CD4-positive, alpha-beta T cell treated with Interleukin-10 for 1 hour (primary cell): Measurements from ENCODE around the gene ADRM1.

Experiments
- DNase-seq: peaks from one replicate; pipeline ENCODE4 v3.0.0-alpha.2; 2020

Gene ADRM1

GRCh38 chr20:62281161-62281933 is 21.4 kb upstream of the ADRM1 start:
- no peak for DNase-seq

GRCh38 chr20:62282103-62282502 is 20.7 kb upstream of the ADRM1 start:
- DNase-seq = no peak

GRCh38 chr20:62282877-62283503 is 19.8 kb upstream of the ADRM1 start:
- no peak for DNase-seq

- no peak for DNase-seq
Measured at GRCh38 chr20:62284448-62284847, 18.3 kb upstream of the ADRM1 start.

- DNase-seq = no peak
Measured at GRCh38 chr20:62285151-62285550, 17.6 kb upstream of the ADRM1 start.

GRCh38 chr20:62285722-62286121 is 17.1 kb upstream of the ADRM1 start:
- no peak for DNase-seq

GRCh38 chr20:62286493-62287064 is 16.2 kb upstream of the ADRM1 start:
- DNase-seq = no peak

- no peak for DNase-seq
Measured at GRCh38 chr20:62287129-62287528, 15.7 kb upstream of the ADRM1 start.

GRCh38 chr20:62287759-62288534 is 14.8 kb upstream of the ADRM1 start:
- no peak for DNase-seq

- DNase-seq = no peak
Measured at GRCh38 chr20:62288535-62289105, 14.2 kb upstream of the ADRM1 start.

- DNase-seq = no peak
Measured at GRCh38 chr20:62289131-62289530, 13.7 kb upstream of the ADRM1 start.

GRCh38 chr20:62289898-62290297 is 12.9 kb upstream of the ADRM1 start:
- DNase-seq = no peak

- DNase-seq = no peak
Measured at GRCh38 chr20:62291251-62292066, 11.3 kb upstream of the ADRM1 start.

- DNase-seq = peak; percentile 33
Measured at GRCh38 chr20:62292108-62292507, 10.7 kb upstream of the ADRM1 start.

GRCh38 chr20:62293111-62293784 is 9.5 kb upstream of the ADRM1 start:
- no peak for DNase-seq

- no peak for DNase-seq
Measured at GRCh38 chr20:62293946-62294345, 8.9 kb upstream of the ADRM1 start.

- no peak for DNase-seq
Measured at GRCh38 chr20:62294516-62294915, 8.3 kb upstream of the ADRM1 start.

GRCh38 chr20:62296724-62297448 is 5.9 kb upstream of the ADRM1 start:
- no peak for DNase-seq

GRCh38 chr20:62297449-62298227 is 5.2 kb upstream of the ADRM1 start:
- no peak for DNase-seq
